ENCODE results near the gene SNAP29.
"Not testable (repeated sequence)": the region's sequence is repeated elsewhere in the genome, so short reads cannot be mapped to it uniquely, and the experiment has no call there.

SNAP29 gene

GRCh38 chr22:20834725-20835124, 24.1 kb upstream of the SNAP29 start:
- no peak for DNase-seq (ENCODE audit: low read depth, low spot score)

DNA sequence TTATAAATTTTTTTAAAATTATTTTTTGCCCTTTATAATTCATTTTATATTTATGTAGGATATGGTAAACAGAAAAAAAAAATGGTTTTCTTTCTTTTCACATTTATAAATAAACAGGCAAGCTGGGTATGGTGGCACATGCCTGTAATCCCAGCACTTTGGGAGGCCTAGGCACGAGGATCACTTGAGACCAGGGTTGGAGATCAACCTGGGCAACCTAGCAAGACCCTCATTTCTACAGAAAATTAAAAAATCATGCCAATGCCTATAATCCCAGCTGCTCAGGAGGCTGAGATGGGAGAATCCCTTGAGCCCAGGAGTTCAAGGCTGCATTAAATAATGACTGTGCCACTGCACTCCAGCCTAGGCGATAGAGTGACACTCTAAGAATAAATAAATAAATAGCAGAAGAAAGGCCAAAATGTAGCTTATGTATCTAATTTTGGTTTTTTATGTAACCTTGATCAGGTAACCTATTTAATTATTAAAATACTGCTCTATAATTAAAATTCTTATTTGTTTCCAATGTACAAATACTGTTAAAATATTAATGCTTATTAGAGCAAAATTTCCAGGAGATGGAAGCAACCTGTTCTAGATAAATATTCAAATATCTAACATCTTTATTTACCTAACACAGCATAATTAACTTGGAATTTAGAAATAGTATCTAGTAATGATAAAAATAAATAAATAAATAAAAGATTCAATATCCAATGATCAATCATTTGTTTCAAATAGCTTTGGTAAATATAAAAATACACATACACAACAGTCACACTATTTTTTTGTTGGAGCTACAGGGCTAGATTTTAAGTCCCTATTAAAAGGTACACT, 21.6 kb upstream of the SNAP29 start:
- no peak for DNase-seq (ENCODE audit: low read depth, low spot score)

- DNase-seq (ENCODE audit: low read depth, low spot score): not testable (repeated sequence)
Measured at GRCh38 chr22:20839354-20839753, 19.5 kb upstream of the SNAP29 start.

GRCh38 chr22:20839837-20840645, 18.8 kb upstream of the SNAP29 start:
- DNase-seq (ENCODE audit: low read depth, low spot score): no peak

DNA sequence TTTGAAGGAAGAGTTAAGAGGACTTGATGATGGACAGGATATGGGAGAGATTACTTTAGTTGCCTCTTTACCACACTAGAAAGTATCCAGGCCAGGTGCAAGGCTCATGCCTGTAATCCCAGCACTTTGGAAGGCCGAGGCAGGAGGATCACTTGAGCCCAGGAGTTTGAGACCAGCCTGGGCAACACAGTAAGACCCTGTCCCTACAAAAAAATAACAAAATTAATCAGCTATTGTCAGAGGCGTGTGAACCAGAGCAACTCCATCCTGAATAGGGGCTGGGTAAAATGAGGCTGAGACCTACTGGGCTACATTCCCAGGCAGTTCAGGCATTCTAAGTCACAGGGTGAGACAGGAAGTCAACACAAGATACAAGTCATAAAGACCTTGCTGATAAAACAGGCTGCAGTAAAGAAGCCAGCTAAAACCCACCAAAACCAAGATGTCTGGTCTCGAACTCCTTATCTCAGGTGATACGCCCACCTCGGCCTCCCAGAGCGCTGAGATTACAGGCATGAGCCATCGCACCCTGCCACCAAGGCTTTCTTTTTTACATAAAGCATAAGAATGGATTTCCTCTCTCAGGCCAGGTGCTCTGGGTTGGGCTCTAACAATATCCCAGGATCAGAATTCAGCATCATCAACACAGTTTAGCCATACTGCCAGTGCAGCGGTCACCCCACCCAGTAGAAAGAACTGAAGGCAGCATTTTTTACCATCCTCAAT, 18.0 kb upstream of the SNAP29 start:
- DNase-seq (ENCODE audit: low read depth, low spot score): no peak

- no peak for DNase-seq (ENCODE audit: low read depth, low spot score)
Measured at GRCh38 chr22:20843501-20843900, 15.3 kb upstream of the SNAP29 start.

DNA sequence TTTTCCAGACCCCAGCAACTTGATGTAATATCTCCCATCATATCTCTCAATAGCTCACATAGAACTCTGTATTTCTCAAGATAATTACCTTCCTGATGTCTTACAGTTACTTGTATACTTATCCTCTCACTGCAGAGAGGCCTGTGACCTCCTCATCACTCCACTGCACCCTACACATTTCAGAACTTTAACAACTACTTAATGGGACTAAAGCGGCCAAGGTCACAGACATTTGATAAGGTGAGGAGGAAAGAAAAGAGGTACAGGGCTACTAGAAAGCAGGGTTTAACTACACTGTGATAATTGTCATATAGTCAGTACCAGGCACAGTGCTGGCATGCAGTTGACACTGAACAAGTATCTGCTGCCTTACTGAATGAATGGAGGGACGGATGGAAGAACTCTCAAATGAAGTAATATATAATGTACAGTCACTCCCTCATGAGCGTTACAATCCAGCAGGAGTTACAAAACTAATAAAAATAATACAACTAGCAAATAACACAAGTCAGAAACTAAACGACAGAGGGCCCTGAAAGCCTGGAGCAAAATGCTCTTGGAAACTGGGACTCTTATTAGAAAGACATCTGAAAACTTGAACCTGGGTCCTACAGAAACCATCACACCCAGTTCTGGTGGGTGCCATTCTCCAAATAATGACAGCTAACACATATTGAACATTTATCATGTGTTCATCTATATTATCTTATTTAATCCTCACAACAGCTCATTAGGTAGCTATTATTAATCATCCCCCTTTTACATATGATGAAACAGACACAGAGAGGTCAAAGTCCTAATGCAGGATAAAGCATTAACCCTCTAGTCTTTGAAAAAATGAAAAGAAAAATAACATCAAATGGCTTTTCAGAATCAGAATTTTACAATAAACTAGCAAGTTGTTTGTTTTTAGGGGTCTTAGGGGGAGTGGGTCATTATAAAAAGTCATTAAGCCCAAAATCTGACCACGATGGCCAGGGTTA, 14.5 kb upstream of the SNAP29 start:
- DNase-seq (ENCODE audit: low read depth, low spot score): no peak

DNA sequence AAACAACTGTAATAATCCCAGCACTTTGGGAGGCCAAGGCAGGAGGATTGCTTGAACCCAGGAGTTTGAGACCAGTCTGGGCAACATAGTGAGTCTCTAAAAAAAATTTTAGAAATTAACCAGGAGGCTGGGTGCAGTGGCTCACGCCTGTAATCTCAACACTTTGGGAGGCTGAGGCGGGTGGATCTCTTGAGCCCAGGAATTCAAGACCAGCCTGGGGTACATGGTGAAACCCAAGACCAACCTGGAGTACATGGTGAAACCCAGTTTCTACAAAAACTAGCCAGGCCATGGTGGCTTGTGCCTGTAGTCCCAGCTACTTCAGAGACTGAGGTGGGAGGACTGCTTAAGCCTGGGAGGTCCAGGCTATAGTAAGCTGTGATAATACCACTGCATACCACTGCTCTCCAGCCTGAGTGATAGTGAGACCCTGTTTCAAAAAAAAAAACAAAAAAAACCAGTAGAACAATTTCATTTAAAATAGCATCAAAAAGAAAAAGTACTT, 11.4 kb upstream of the SNAP29 start:
- no peak for DNase-seq (ENCODE audit: low read depth, low spot score)

DNA sequence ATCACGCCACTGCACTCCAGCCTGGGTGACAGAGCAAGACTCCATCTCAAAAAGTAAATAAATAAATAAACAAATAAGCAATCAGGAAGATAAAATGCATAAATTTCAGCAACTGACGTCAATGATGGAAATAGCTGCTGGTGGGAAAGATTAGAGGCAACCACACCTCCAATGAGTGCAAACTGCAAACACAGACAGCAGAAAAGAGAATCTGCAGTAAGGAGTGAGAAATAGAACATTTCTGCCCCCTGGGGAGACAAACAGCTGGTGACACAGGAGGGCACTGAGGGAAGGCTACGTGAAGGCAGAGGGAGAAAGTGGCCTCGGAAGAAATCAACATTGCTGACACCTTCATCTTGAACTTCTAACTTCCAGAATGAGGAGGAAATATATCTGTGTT, 6.7 kb upstream of the SNAP29 start:
- DNase-seq (ENCODE audit: low read depth, low spot score): no peak

DNA sequence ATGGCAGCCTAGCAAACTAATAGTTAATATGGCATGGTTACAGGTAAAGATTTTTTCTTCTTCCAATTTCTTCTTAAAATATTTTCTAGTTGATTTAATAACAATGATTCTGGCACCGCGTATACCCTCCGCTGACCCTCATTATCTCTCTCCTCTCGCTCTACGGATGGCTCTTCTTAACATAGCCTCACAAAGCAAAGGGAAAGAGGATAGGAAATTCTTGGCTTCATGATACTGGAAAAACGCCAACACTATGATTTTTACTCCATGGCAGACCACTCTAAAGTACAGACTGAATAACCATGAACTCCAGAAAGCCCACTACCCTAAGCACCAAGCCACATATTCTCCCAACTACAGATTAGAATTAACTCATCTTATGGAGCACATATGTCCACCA, 6.3 kb upstream of the SNAP29 start:
- no peak for DNase-seq (ENCODE audit: low read depth, low spot score)

DNA sequence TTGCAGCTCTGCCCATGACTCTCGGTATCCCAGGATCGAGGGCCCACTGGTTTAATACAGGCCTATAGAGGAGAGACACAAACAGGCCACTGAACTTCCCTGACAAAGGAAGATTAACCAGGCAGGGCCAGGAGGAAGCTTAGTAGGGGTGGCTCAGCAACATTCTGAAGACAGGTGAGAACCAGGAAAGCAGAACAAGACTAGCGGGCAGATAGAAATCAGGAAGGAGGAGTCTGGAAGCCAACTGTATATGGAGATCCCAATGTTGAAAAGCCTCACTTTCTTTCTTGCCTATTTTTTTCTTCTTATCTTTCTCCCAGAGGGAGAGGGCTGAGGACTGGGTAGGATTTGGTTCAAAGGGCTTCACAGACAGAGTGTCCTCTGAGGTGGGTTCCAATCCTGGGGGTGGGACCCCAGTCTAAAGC, 5.6 kb upstream of the SNAP29 start:
- no peak for DNase-seq (ENCODE audit: low read depth, low spot score)

- no peak for DNase-seq (ENCODE audit: low read depth, low spot score)
Measured at GRCh38 chr22:20857247-20857643, 1.6 kb upstream of the SNAP29 start.

GRCh38 chr22:20857838-20858614, 781 bp upstream of the SNAP29 start:
- DNase-seq (ENCODE audit: low read depth, low spot score): peak; percentile 61

DNA sequence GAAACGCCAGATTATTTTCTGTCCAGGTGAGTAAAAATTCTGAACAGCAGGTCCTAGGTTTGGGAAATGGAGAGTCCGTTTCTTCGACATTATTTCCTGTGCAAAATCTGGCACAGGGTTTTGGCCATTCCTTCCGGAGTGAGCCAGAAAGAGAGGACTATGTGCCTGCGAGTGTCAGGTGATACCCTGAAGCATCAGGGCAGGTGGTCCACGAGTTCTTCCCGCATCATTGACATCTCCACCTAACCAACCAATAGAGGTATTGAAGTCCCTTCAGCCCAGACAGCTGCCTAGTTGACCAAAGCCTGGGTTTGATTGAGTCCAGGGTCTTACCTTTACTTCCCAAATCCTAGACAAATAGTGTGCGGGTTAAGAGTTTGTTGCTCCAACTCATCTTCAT, 808 bp downstream of the SNAP29 start:
- DNase-seq (ENCODE audit: low read depth, low spot score): no peak

DNA sequence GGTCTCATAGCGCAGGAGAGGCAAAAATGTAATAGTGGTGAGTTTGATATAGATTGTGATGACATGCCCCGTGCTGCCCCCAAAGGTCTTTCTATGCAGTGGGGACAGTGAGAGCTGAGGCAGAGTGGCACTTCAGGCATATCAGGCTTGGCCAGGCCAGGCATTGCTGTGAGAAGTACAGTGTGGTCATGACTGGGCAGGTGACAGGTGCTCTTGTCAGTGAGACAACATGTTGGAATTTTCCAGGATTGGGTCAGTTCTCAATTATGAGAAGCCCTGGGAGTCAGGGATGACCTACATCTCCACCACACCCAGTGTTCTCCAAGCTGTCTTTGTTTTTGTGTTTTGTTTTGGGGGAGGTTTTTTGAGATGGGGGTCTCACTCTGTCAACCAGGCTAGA, 3.7 kb downstream of the SNAP29 start:
- DNase-seq (ENCODE audit: low read depth, low spot score): no peak

GRCh38 chr22:20863366-20863765, 4.6 kb downstream of the SNAP29 start:
- DNase-seq (ENCODE audit: low read depth, low spot score): no peak

GRCh38 chr22:20864186-20864908, 5.5 kb downstream of the SNAP29 start:
- no peak for DNase-seq (ENCODE audit: low read depth, low spot score)

DNA sequence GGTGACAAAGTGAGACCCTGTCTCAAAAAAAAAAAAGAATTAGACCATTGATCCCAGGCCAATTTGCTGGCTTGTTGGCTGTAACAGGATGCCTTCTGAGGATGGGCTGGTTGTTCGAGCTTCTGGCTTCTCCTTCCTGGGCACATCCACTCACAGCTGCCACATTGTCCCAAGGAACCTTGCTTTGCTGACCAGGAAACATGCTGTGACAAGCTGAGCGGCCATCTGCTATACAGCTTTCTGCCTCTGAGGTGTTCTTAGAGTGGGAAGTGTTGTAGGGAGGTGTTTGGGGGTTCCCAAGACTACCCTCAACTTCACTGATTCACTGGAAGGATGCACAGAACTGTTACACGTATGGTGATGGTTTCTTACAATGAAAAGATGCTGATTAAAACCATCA, 6.5 kb downstream of the SNAP29 start:
- no peak for DNase-seq (ENCODE audit: low read depth, low spot score)

DNA sequence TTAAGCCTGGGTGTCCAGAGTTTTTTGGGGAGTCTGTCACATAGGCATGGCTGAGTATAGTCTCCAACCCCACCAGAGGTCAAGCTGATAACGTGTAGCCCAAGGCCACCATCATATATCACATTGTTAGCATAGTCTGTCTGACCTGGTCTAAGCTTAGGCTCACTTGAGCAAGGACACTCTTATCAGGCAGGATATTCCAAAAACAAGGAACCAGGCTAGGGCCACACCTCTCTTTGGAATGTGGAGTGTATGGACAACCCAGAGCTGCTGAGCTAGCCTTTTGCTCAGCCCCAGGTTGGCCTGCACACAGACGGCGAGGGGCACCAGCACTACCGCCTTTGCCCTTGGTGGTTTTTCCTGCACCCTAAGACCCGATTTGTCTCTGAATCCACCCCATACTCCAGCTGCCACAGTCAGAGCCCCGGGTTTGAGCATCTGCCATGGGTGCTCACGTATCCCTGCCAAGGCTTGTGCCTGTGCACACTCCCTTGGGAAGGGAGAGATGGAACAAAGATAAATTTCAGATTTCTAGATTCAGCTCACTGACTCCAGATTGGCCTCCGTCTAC, 7.2 kb downstream of the SNAP29 start:
- no peak for DNase-seq (ENCODE audit: low read depth, low spot score)
